NCI-H82 treated with DMSO at 0.1 percent for 48 hours (cell line): ENCODE measurements around the gene UBFD1.
"Not testable (repeated sequence)": the region's sequence is repeated elsewhere in the genome, so short reads cannot be mapped to it uniquely, and the experiment has no call there.

ENCODE experiments used
- DNase-seq: peaks from one replicate; lab custom pipeline; 2025; ENCODE audit not compliant: unreplicated experiment; lab: John Stamatoyannopoulos, UW

Gene UBFD1

DNA sequence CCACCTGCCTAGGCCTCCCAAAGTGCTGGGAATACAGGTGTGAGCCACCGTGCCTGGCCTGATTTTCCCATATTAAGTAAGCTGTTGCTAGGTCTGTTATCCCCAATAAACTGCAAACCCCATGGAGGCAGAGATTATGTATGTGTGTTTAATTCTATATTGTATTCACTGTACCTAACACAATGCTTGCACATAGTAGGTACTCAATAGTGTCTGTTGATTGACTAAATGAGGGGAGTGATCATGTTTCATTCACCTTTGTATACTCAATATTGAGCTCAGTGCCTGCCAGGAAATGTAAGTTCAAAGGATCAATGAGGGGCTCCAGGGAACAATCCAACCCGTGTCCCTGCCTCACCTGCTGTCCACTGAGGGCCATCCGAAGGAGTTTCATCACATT is 32.6 kb upstream of the UBFD1 start:
- no peak for DNase-seq

DNA sequence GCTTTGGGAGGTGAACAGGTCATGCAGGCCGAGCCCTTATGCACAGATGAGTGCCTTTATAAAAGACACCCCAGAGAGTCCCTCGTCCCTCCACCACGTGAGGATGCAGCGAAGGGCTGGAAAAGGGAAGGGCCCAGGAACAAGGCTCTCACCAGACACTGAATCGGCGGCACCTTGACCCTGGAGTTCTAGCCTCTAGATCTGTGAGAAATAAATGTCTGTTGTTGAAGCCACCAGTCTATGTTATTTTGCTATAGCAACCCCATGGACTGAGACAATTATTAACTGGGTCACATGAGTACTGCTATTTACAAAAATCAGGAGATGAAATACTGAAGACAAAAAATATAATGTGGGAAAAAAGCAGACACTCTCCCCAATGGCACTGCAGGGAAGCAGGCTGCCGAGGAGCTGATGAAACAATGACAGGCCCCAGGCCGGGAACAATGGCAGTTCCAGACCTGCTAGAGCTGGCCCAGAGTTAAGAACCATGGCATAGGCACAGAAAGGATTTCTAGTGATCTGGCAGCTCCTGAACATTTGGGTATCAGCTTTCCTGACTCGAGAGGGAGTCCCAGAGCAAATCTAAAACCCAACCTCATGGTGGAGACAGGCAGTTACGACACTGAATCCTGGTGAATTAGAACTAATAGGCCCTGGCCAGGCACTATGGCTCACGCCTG is 29.4 kb upstream of the UBFD1 start:
- DNase-seq = no peak

DNA sequence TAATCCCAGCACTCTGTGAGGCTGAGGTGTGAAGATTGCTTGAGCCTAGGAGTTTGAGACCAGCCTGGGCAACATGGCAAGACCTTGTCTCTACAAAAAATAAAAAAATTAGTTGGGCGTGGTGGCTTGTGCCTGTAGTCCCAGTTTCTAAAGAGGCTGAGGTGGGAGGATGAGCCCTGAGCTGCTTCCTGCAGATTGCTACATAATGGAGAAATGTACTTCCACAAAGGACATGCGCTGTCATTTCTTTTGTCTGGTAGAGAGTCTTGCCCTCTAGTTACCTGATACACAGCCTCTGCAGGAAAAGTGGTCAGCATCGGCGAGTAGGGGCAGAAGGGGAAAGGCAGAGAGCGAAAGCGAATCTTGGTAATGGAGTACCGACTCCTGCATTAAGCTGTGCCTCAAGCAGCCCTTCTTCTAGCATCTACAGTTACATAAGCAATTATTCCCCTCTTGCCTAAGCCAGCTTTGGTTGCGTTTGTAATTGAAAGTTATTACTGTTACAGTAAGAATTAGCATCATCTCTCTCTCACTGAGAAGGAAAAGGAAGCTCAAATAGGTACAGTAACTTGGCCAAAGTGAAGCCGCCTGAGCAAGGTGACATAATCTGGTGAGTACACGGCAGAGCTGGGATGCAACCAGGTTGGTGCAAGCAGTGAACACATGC is 28.8 kb upstream of the UBFD1 start:
- DNase-seq = no peak

DNA sequence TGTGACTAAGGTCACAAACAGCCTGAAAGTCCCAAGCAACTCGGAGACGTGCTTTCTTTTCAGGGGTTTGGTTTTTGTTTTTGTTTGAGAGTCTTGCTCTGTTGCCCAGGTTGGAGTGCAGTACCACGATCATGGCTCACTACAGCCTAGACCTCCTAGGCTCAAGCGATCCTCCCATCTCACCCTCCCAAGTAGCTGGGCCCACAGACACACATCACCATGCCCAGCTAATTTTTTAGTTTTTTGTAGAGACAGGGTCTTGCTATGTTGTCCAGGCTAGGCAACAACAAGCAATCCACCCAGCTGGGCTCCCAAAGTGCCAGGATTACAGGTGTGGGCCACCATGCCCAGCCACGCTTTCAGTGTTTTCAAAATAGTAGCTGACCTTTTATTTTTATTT is 27.5 kb upstream of the UBFD1 start:
- DNase-seq = no peak

DNA sequence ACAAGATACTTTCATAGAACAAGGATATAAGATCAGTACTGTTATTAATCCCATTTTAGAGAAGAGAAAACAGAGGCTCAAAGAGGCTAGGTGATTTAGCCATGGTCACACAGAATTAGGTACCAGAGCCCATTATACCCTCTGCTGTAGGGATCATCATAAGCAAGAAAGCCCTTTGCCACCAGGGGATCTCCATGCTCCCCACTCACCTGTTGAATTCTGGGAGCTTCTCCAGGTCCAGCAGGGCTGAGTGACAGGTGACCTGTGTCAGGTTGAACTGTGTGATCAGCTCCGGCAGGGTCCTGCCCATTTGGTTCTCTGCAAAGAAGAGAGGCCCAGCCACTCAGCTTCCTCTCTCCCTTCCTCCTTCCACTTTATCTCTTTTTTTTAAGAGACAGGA is 25.1 kb upstream of the UBFD1 start:
- no peak for DNase-seq

DNA sequence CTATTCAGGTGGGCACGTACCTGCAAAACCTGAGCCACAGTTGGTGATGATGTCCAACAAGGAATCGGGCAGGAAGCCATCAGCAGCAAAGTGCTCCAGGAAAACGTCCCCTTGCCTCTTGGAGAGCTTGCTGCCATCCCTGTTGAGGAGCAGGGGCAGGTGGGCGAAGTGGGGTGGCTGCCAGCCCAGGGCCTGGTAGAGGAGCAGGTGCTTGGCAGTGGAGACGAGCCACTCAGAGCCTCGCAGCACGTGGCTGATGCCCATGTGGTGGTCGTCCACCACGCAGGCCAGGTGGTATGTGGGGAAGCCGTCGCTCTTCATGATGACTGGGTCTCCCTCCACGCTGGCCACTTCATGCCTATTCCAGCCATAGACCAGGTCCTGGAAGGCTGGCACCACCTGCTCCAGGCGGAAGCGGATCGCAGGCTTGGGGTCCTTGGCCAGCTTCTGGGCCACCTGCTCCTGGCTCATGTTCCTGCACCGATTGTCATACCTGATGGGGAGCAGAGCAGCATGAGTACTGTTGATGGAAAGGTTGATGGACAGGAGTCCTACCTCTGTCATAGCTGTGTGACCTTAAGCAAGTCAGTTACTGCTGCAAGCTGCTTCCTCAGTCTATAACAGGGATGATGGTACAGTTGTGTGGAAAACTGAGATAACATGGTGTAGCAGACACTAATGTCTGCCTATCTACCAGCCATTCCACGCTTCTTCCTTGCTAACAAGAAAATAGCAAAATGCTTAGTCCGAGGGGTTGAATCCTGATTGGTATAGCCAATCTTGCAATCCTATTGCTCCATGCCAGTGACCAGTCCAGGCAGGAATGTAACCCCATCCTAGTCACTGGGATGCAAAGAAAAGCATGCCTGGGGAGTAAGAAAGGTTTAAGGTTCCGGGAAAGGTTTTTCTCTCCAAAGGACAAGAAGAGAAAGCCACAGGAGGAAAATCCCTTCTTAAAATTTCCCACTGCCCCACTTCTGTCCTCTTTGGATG is 22.4 kb upstream of the UBFD1 start:
- no peak for DNase-seq

DNA sequence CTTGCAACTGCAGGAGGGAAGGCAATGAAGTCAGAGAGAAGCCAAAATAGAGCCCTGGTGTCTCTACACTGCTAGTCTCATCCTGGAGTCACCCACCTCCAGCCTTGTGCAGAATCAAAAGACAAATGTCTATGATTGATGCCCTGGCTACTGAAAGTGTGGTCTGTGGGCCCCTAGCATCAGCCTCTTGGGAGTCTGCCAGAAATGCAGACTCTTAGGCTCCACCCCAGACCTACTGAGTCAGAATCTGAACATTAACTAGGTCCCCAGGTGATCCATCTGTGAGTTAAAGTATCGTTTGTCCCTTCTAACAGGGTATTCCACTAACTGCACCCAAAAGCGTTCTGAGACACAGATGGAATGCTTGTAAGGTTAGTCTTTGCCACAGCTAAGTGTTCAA is 21.6 kb upstream of the UBFD1 start:
- no peak for DNase-seq

DNA sequence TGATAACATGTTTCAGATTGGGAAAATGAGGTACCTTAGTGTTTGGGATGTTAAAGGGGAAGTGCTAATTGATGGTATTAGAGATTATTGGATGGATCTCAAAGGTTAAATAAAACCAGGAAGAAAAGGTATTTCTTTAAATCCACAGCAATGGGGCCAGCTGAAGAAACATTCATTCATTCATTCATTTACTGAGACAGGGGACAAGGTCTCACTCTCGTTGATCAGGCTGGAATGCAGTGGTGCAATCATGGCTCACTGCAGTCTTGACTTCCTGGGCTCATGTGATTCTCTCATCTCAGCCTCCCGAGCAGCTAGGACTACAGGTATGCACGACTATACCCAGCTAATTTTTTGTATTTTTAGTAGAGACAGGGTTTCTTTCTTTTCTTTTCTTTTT is 20.1 kb upstream of the UBFD1 start:
- DNase-seq = no peak

DNA sequence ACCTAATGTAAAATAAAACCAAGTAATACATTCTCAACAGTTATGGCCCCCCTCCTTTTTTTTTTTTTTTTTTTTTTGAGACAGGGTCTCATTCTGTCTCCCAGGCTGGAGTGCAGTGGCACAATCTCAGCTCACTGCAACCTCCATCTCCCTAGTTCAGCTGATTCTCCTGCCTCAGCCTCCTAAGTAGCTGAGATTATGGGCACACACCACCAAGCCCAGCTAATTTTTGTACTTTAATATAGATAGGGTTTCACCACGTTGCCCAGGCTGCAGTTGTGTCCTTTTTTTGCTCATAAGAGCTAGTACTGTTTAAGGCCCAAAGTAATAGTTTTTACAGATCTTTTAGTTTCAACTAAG is 18.6 kb upstream of the UBFD1 start:
- no peak for DNase-seq

DNA sequence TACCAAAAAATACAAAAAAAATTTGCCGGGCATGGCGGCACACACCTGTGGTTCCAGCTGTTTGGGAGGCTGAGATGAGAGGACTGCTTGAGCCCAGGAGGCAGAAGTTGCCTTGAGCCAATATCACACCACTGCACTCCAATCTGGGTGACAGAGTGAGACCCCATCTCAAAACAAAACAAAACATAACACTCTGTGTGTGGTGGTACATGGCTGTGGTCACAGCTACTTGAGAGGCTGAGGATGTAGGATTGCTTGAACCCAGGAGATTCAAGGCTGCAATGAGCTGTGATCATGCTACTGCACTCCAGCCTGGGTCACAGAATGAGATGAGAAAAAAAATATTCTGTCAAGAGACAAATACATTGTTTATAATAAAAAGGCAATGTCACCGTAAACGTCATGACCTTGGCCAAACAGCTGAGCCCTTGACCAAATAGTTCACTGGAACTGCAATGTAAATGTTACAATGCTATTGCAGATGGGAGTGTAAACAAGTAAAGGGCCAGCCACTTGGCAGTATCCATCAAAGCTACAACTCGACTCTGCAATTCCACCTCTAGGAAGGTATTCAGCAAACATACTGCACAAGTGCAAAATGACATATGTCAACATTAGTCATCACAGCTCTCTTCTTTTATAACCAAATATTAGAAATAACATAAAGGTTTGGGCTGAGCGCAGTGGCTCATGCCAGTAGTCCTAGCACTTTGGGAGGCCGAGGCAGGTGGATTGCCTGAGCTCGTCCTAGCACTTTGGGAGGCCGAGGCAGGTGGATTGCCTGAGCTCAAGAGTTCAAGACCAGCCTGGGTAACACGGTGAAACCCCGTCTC is 17.3 kb upstream of the UBFD1 start:
- no peak for DNase-seq

DNA sequence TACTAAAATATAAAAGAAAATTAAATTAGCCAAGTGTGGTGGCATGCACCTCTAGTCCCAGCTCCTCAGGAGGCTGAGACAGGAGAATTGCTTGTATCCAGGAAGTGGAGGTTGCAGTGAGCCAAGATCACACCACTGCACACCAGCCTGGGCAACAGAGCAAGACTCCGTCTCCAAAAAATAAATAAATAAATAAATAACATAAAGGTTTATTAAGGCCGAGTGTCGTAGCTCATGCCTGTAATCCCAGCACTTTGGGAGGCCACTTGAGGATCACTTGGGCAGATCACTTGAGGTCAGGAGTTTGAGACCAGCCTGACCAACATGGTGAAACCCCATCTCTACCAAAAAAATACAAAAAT is 16.7 kb upstream of the UBFD1 start:
- not testable (repeated sequence) for DNase-seq

DNA sequence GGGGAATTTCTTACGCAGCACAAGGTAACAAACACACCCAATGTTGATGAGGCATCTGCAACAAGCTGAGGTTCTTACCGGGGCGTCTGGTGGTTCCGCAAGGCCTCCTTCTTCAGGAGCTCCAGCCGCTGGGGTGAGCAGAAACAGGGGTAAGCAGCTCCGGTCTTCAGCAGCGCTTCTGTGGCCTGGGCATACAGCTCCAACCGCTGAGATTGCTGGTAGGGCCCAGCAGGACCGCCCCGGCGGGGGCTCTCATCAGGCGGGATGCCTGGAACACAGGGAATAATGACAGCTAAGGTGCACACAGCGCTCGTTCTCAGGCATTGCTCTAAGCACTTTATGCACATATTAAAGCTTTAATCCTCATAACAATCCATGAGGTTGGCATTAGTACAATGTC is 13.1 kb upstream of the UBFD1 start:
- DNase-seq = no peak

DNA sequence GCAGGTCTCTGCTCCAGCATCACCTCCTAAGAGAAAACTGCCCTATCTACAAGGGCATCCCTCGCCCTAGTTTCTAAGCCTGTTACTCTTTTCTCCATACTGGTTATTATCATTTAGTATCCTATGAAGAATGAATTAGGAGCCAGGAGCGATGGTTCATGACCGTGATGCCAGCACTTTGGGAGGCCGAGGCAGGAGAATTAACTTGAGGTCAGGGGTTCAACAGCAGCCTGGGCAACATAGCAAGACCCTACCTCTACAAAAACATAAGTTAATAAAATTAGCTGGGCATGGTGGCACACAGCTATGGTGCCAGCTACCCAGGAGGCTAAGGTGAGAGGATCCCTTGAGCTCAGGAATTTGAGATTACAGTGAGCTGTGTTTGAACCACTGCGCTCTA is 7.6 kb upstream of the UBFD1 start:
- DNase-seq = no peak

DNA sequence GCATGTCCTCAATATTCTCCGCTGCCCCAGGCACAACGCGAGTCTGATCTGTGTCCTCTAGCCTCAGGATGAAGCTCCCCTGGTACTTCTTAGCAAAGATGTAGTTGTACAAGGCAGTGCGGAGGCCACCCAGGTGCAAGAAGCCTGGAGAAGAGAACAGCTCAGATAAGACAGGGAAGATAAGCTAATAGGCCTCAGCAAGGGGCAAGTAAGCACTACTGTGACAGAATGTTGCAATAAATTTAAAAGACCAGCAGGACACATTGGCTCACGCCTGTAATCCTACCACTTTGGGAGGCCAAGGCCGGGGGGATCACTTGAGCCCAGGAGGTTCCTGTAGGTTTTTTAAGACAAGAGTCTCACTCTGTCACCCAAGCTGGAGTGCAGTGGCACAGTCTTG is 5.4 kb upstream of the UBFD1 start:
- DNase-seq = no peak

DNA sequence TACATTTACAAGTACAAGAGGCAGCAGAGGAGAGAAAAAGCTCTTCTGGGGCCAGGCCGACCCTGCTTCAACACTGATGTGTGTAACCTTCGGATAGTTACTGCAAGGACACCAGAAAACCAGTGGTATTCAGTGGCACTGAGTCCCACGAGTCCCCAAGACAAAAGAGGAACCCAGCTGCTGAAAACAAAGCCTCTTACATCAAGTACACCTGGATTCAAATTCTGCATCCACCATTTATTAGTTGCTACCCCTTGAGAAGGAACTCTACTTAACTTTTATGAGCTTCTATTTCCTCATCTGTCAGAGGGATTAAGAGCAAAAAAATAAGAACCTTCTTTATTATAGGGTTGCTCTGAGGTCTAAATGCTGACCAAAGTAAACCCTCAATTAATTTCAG is 3.0 kb upstream of the UBFD1 start:
- no peak for DNase-seq

DNA sequence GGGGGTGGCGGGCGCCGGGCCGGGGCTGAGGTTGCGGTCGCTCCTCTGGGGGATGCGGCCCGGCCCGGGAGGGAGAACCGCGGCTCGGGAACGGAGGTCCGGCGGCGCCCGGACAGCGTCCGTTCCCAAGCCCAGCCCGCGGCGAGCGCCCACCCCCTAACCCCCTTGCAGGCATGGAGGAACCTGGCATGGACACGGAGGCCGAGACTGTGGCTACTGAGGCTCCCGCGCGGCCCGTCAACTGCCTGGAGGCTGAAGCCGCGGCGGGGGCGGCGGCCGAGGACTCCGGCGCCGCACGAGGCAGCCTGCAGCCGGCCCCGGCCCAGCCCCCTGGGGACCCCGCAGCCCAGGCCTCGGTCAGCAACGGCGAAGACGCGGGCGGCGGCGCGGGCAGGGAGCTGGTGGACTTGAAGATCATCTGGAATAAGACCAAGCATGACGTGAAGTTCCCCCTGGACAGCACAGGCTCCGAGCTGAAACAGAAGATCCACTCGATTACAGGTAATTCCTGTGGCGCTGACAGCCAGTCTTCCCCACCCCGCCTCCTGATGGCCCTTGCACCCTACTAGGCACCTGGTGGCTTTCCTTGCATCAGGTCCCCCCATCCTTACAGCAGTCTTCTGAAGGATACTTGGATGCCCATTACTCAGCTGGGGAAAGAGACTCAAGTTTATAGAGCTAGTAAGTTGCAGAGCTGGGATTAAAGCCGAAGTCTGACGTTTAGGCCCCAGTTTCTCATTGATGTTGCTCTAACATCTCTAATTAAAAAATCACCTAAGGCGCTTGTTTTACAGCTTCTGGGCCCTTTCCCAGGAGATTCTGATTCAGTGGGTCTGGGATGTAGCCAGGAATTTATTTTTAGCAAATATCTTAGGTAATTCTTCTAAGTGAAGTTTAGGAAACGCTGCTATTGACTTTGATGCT is 514 bp downstream of the UBFD1 start:
- DNase-seq = no peak

DNA sequence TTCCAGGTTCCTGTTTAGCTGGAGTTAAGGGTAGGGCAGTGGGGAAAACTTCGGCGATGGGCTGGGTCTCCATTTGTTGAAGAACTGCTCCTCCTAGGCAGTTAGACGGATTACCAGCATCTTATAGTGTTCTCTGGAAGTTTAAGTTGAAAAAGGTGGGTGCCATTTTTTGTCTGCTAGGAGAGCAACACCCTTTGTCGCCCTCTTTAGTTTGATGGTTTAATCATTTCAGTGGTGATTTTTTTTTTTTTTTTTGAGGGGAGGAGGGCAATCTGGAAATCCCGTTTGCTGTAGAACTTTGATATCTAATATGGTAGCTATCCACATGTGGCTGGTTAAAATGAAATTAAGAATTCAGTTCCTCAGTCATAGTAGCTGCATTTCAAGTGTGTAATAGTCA is 4.1 kb downstream of the UBFD1 start:
- DNase-seq = no peak

DNA sequence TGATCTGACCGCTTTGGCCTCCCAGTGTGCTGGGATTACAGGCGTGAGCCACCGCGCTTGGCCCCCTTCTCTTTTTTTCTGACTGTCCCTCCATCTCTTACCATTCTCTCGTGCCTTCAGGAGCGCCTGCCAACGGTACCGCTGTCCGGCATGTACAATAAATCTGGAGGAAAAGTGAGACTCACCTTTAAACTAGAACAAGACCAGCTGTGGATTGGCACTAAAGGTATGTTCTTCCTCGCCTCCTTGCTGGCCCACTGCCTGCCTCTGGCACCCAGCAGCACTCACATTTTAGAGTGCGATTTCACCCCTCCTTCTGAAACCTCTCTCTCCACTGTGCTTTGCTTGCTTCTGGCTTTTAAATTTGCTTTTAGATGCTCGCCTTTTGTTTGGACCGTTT is 5.0 kb downstream of the UBFD1 start:
- no peak for DNase-seq

DNA sequence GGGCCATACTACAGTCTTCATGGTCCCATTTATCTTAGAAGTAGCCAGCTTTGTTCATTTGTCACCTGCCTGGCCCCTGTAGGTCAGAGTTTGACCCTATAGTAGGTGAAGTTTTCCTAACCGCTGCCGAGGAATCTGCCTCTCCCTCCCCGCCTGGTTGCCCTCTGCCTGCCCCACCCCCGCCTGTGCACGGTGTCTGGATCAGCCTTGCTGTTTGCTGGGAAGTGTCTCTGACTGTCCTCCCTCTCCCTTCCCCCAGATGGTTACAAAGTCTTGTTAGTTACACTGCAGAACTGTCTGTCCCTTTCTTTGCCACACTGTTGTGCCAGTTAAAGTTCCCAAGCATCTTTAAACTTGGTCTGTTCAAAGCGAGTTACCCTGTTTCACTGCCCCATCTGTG is 5.7 kb downstream of the UBFD1 start:
- DNase-seq = no peak
